ENCODE data around the gene KANK2.

Gene KANK2

GRCh38 chr19:11225815-11226214 is 28.5 kb upstream of the KANK2 start:
- DNase-seq (ENCODE audit: low read depth), result no peak

- no peak for DNase-seq (ENCODE audit: low read depth)
These were observed 27.8 kb upstream of the KANK2 start for GRCh38 chr19:11225172-11225571.

- DNase-seq (ENCODE audit: low read depth), result no peak
These were observed 27.1 kb upstream of the KANK2 start for GRCh38 chr19:11224429-11224828.

GRCh38 chr19:11223200-11223599 is 25.9 kb upstream of the KANK2 start:
- DNase-seq (ENCODE audit: low read depth), result no peak

- no peak for DNase-seq (ENCODE audit: low read depth)
These were observed 23.8 kb upstream of the KANK2 start for GRCh38 chr19:11221082-11221598.

GRCh38 chr19:11214387-11214786 is 17.0 kb upstream of the KANK2 start:
- no peak for DNase-seq (ENCODE audit: low read depth)

- no peak for DNase-seq (ENCODE audit: low read depth)
These were observed 13.2 kb upstream of the KANK2 start for GRCh38 chr19:11210656-11210928.

- DNase-seq (ENCODE audit: low read depth), result no peak
These were observed 12.7 kb upstream of the KANK2 start for GRCh38 chr19:11209839-11210655.

GRCh38 chr19:11208561-11209471 is 11.5 kb upstream of the KANK2 start:
- no peak for DNase-seq (ENCODE audit: low read depth)

- DNase-seq (ENCODE audit: low read depth), result no peak
These were observed 8.7 kb upstream of the KANK2 start for GRCh38 chr19:11205939-11206570.

- DNase-seq (ENCODE audit: low read depth), result no peak
These were observed 7.6 kb upstream of the KANK2 start for GRCh38 chr19:11204943-11205349.

- DNase-seq (ENCODE audit: low read depth), result no peak
These were observed 6.8 kb upstream of the KANK2 start for GRCh38 chr19:11204076-11204602.

GRCh38 chr19:11203194-11204075 is 6.1 kb upstream of the KANK2 start:
- DNase-seq (ENCODE audit: low read depth), result peak; percentile 21

GRCh38 chr19:11202488-11203193 is 5.3 kb upstream of the KANK2 start:
- no peak for DNase-seq (ENCODE audit: low read depth)

GRCh38 chr19:11201791-11202190 is 4.4 kb upstream of the KANK2 start:
- DNase-seq (ENCODE audit: low read depth), result no peak

GRCh38 chr19:11200931-11201330 is 3.6 kb upstream of the KANK2 start:
- no peak for DNase-seq (ENCODE audit: low read depth)

GRCh38 chr19:11200015-11200574 is 2.8 kb upstream of the KANK2 start:
- DNase-seq (ENCODE audit: low read depth), result no peak

GRCh38 chr19:11199517-11199916 is 2.2 kb upstream of the KANK2 start:
- no peak for DNase-seq (ENCODE audit: low read depth)

- no peak for DNase-seq (ENCODE audit: low read depth)
These were observed 1.6 kb upstream of the KANK2 start for GRCh38 chr19:11198769-11199424.

GRCh38 chr19:11198175-11198534 is 810 bp upstream of the KANK2 start:
- no peak for DNase-seq (ENCODE audit: low read depth)
